ENCODE data around the gene GRAMD1A. TPM values are rescaled to one million over a fixed set of nuclear protein-coding genes. Genes with fewer than 3 reads are reported as not detected.

GRAMD1A gene
- total RNA-seq, 1 donor from 2014 or later: 67.4 TPM

DNA sequence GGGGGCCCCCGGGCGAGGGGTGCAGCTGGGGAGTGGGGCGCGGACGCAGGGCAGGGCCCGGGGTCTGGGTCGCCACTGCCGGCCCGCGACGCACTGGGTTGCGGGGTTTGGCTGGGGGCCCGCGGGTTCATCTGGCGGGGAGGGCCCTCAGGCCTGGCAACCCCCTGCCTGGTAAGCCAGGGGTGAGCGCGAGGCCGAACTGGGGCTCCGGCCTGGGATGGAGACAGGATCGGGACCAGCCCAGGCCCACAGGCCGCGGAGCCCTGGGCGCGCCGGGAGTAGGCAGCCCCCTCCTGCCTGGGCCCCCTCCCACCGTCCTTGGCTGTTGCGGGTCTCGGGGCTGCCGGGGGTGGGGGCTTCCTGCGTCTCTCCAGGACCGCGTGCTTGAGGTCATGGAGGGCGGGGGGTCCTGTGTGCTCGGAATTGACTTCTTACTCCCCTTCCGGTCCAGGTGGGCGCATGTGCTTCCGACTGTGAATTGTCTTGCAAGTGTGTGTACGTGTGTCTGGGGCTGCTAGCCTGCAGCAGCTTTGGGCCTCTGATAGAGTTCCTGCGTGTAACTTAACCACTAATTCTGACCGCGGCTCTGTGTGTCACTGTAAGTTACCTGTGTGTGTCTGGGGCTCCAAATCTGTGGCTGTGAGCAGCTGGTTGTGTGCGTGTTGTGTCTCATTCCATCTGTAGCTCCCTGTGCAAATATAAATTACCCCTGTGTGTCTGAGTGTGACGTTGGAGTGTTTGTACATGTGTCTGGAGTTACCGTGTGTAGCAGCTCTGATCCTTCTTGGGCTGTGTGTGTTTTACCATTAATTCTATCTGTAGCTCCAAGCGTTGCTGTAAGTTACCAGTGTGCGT, 751 bp downstream of the GRAMD1A start:
- peaks cover 50% of the 10 kb centered on the region for H4K20me1 ChIP-seq (ENCODE audit: insufficient read depth, low read length)

DNA sequence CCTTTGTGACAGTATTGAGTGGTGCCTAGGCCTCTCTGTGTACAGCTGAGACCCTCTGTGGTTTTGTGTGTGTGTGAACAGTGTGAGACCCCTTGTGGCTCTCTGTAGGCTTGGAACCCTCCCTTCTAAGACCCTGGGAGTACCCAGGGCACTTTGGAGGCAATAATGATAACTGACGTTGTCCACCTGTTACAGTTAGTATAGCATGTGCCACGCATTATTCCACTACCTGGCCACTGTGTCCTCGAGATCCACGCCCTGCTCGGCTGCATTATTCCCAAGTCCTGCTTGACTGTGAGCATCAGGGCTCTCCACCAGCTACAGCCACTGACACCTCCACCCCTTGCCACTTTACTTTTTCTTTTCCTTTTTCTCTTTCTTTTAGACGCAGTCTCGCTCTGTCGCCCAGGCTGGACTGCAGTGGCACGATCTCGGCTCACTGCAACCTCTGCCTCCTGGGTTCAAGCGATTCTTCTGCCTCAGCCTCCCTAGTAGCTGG, 2.0 kb downstream of the GRAMD1A start:
- H3K4me3 ChIP-seq (ENCODE audit: insufficient read depth, low read depth, low read length): no peak overlapping the region
- no peak overlapping the region for H3K27ac ChIP-seq (ENCODE audit: low read depth, low read length)
- no peak overlapping the region for H2AFZ ChIP-seq (ENCODE audit: low read depth, low read length)
- no peaks in the 10 kb centered on the region for H3K27me3 ChIP-seq (ENCODE audit: insufficient read depth, low read length)
- peak overlapping the region; percentile 89 for H3K4me2 ChIP-seq (ENCODE audit: low read length)
- peaks cover 62% of the 10 kb centered on the region for H4K20me1 ChIP-seq (ENCODE audit: insufficient read depth, low read length)
- H3K27ac Mint-ChIP-seq (ENCODE audit: unreplicated experiment): no peak overlapping the region
- TF ChIP-seq EZH2 (IDR thresholded peaks at IDR 0.05; ENCODE audit: insufficient read depth, low read length): no peak
- TF ChIP-seq, protein P1, sequence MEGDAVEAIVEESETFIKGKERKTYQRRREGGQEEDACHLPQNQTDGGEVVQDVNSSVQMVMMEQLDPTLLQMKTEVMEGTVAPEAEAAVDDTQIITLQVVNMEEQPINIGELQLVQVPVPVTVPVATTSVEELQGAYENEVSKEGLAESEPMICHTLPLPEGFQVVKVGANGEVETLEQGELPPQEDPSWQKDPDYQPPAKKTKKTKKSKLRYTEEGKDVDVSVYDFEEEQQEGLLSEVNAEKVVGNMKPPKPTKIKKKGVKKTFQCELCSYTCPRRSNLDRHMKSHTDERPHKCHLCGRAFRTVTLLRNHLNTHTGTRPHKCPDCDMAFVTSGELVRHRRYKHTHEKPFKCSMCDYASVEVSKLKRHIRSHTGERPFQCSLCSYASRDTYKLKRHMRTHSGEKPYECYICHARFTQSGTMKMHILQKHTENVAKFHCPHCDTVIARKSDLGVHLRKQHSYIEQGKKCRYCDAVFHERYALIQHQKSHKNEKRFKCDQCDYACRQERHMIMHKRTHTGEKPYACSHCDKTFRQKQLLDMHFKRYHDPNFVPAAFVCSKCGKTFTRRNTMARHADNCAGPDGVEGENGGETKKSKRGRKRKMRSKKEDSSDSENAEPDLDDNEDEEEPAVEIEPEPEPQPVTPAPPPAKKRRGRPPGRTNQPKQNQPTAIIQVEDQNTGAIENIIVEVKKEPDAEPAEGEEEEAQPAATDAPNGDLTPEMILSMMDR (IDR thresholded peaks at IDR 0.05; ENCODE audit: insufficient read depth, low read depth, low read length): no peak
- H3K79me2 ChIP-seq (ENCODE audit: insufficient read depth, low read length): peaks cover 63% of the 10 kb centered on the region
- H3K4me1 ChIP-seq (ENCODE audit: insufficient read depth, low read length): peaks cover 31% of the 10 kb centered on the region
- DNase-seq (ENCODE audit: low read depth): no peak
- peak overlapping the region; percentile 91 for H3K9ac ChIP-seq (ENCODE audit: low read length)
- H3K9me3 Mint-ChIP-seq (ENCODE audit: unreplicated experiment): no peaks in the 10 kb centered on the region
- H3K9me3 ChIP-seq (ENCODE audit: insufficient read depth, low read depth, low read length): no peaks in the 10 kb centered on the region
- H3K27me3 Mint-ChIP-seq (ENCODE audit: low read depth, unreplicated experiment): no peaks in the 10 kb centered on the region
- H3K36me3 ChIP-seq (ENCODE audit: insufficient read depth, low read length): peaks cover 3% of the 10 kb centered on the region
- H3K4me3 Mint-ChIP-seq (ENCODE audit: unreplicated experiment): peak overlapping the region; percentile 97
- FAIRE-seq: no peak
- peaks cover 13% of the 10 kb centered on the region for H3K36me3 Mint-ChIP-seq (ENCODE audit: low read depth, unreplicated experiment)
- peaks cover 17% of the 10 kb centered on the region for H3K4me1 Mint-ChIP-seq (ENCODE audit: low read depth, unreplicated experiment)

More for the DNA sequence above, 751 bp downstream of the GRAMD1A start:
- no peak for TF ChIP-seq EZH2 (IDR thresholded peaks at IDR 0.05; ENCODE audit: insufficient read depth, low read length)
- H3K9ac ChIP-seq (ENCODE audit: low read length): peak overlapping the region; percentile 91
- peak overlapping the region; percentile 89 for H3K4me2 ChIP-seq (ENCODE audit: low read length)
- peak overlapping the region; percentile 97 for H3K4me3 Mint-ChIP-seq (ENCODE audit: unreplicated experiment)
- H3K4me1 Mint-ChIP-seq (ENCODE audit: low read depth, unreplicated experiment): peaks cover 17% of the 10 kb centered on the region
- peak overlapping the region; percentile 58 for H3K27ac ChIP-seq (ENCODE audit: low read depth, low read length)
- no peak for FAIRE-seq
- peak; percentile 45 for DNase-seq (ENCODE audit: low read depth)
- H3K4me3 ChIP-seq (ENCODE audit: insufficient read depth, low read depth, low read length): peak overlapping the region; percentile 89
- peaks cover 3% of the 10 kb centered on the region for H3K36me3 ChIP-seq (ENCODE audit: insufficient read depth, low read length)
- H3K27me3 Mint-ChIP-seq (ENCODE audit: low read depth, unreplicated experiment): no peaks in the 10 kb centered on the region
- peak overlapping the region; percentile 32 for H2AFZ ChIP-seq (ENCODE audit: low read depth, low read length)
- H3K27ac Mint-ChIP-seq (ENCODE audit: unreplicated experiment): peak overlapping the region; percentile 86
- no peaks in the 10 kb centered on the region for H3K27me3 ChIP-seq (ENCODE audit: insufficient read depth, low read length)
- peaks cover 5% of the 10 kb centered on the region for H3K36me3 Mint-ChIP-seq (ENCODE audit: low read depth, unreplicated experiment)
- peaks cover 20% of the 10 kb centered on the region for H3K4me1 ChIP-seq (ENCODE audit: insufficient read depth, low read length)
- H3K79me2 ChIP-seq (ENCODE audit: insufficient read depth, low read length): peaks cover 55% of the 10 kb centered on the region
- no peaks in the 10 kb centered on the region for H3K9me3 Mint-ChIP-seq (ENCODE audit: unreplicated experiment)
- H3K9me3 ChIP-seq (ENCODE audit: insufficient read depth, low read depth, low read length): no peaks in the 10 kb centered on the region

DNA sequence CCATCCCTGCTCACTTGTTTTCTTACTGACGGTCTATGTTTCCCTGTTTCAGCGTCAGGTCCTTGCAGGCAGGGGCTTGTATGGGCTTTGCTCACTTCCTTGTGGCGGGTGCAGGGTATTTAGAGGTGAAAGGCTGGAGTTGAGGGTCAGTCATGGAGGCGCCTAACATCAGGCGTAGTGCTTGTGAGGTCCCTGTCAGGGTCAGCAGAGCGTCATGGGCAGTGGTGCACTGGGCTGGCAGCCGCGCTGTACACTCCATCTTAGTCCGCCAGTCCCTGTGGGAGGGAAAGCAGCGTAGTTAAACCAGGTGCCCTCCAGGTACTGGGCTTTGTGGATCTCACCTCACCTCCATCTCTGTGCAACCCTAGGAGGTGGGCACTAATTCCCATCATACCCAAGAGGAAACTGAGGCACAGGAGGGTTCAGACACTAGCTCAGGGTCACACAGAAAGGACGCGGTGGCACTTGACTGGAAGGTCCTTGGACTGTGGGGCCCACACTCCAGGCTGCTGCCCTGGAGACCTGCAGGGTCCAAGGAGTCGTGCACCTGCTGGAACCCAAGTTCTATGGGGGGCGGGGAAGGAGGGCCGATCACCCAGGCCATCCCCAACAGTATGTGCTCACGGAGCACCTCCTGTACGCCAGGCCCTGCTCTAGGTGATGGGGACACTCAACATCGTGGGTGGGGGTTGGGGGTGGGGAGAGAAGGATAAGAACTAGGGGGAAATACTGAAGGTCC, 4.6 kb downstream of the GRAMD1A start:
- Histone ChIP-seq H3K9ac (ENCODE audit: low read length) (no peak overlapping the region), H3K4me3 (ENCODE audit: insufficient read depth, low read depth, low read length) (no peak overlapping the region), H3K79me2 (ENCODE audit: insufficient read depth, low read length) (peaks cover 72% of the 10 kb centered on the region), H3K27ac (ENCODE audit: low read depth, low read length) (no peak overlapping the region), H4K20me1 (ENCODE audit: insufficient read depth, low read length) (peaks cover 78% of the 10 kb centered on the region), H3K4me1 (ENCODE audit: insufficient read depth, low read length) (peaks cover 22% of the 10 kb centered on the region), H3K9me3 (ENCODE audit: insufficient read depth, low read depth, low read length) (no peaks in the 10 kb centered on the region), H3K36me3 (ENCODE audit: insufficient read depth, low read length) (peaks cover 3% of the 10 kb centered on the region), H2AFZ (ENCODE audit: low read depth, low read length) (no peak overlapping the region), H3K4me2 (ENCODE audit: low read length) (no peak overlapping the region), H3K27me3 (ENCODE audit: insufficient read depth, low read length) (no peaks in the 10 kb centered on the region)
- H3K27me3 Mint-ChIP-seq (ENCODE audit: low read depth, unreplicated experiment): no peaks in the 10 kb centered on the region
- no peak for DNase-seq (ENCODE audit: low read depth)
- TF ChIP-seq, protein P1 (IDR thresholded peaks at IDR 0.05; ENCODE audit: insufficient read depth, low read depth, low read length): no peak
- TF ChIP-seq EZH2 (IDR thresholded peaks at IDR 0.05; ENCODE audit: insufficient read depth, low read length): no peak
- no peak for FAIRE-seq
- no peaks in the 10 kb centered on the region for H3K9me3 Mint-ChIP-seq (ENCODE audit: unreplicated experiment)
- H3K27ac Mint-ChIP-seq (ENCODE audit: unreplicated experiment): no peak overlapping the region
- H3K4me3 Mint-ChIP-seq (ENCODE audit: unreplicated experiment): no peak overlapping the region
- peaks cover 17% of the 10 kb centered on the region for H3K36me3 Mint-ChIP-seq (ENCODE audit: low read depth, unreplicated experiment)
- H3K4me1 Mint-ChIP-seq (ENCODE audit: low read depth, unreplicated experiment): peaks cover 17% of the 10 kb centered on the region

Data from astrocyte (in vitro differentiated cells and primary cell).